HG03558 (cell line): ENCODE results near the gene TRABD2A.

Source experiments
- ATAC-seq: cut with Tn5 transposase; IDR thresholded peaks from one replicate; pipeline ENCODE4 v1.9.1; 2021; ENCODE audit warnings: moderate number of reproducible peaks; ENCODE audit not compliant: unreplicated experiment; ENCODE audit errors: extremely low read depth

Gene TRABD2A

GRCh38 chr2:84905181-84906107 lies 24.6 kb upstream of the TRABD2A start, which contains the start of gene TMSB10:
Gene TMSB10 (plus strand): TSS chr2:84905656.
- peak; percentile 47 for ATAC-seq

- ATAC-seq, result no peak
Observed at GRCh38 chr2:84904717-84905174, 23.9 kb upstream of the TRABD2A start.

GRCh38 chr2:84904151-84904550 lies 23.3 kb upstream of the TRABD2A start:
- no peak for ATAC-seq

GRCh38 chr2:84902526-84902925 lies 21.6 kb upstream of the TRABD2A start:
- ATAC-seq, result no peak

GRCh38 chr2:84901593-84902120 lies 20.8 kb upstream of the TRABD2A start:
- ATAC-seq, result no peak

- ATAC-seq, result no peak
Observed at GRCh38 chr2:84900971-84901370, 20.1 kb upstream of the TRABD2A start.

- no peak for ATAC-seq
Observed at GRCh38 chr2:84899304-84900204, 18.7 kb upstream of the TRABD2A start.

- no peak for ATAC-seq
Observed at GRCh38 chr2:84897773-84898172, 16.9 kb upstream of the TRABD2A start.

GRCh38 chr2:84896567-84896966 lies 15.7 kb upstream of the TRABD2A start:
- no peak for ATAC-seq

- no peak for ATAC-seq
Observed at GRCh38 chr2:84894758-84895520, 14.1 kb upstream of the TRABD2A start.

GRCh38 chr2:84894131-84894586 lies 13.3 kb upstream of the TRABD2A start:
- no peak for ATAC-seq

GRCh38 chr2:84891355-84892010 lies 10.6 kb upstream of the TRABD2A start:
- ATAC-seq, result no peak

- ATAC-seq, result no peak
Observed at GRCh38 chr2:84889332-84889731, 8.4 kb upstream of the TRABD2A start.

- peak; percentile 97 for ATAC-seq
Observed at GRCh38 chr2:84888401-84889276, 7.8 kb upstream of the TRABD2A start.

- ATAC-seq, result no peak
Observed at GRCh38 chr2:84886791-84887190, 5.9 kb upstream of the TRABD2A start.

- no peak for ATAC-seq
Observed at GRCh38 chr2:84885111-84885510, 4.2 kb upstream of the TRABD2A start.

GRCh38 chr2:84884449-84884848 lies 3.6 kb upstream of the TRABD2A start:
- ATAC-seq, result no peak

GRCh38 chr2:84882775-84883550 lies 2.1 kb upstream of the TRABD2A start:
- ATAC-seq, result no peak
